GM18861 (cell line): ENCODE measurements around the gene MACROH2A2.
A peak's percentile ranks its signal among the peaks of the same experiment; 100 is the strongest.

Source experiments
- ATAC-seq: cut with Tn5 transposase; IDR thresholded peaks from one replicate; pipeline ENCODE4 v1.9.1; 2021; ENCODE audit not compliant: unreplicated experiment

Gene MACROH2A2

DNA sequence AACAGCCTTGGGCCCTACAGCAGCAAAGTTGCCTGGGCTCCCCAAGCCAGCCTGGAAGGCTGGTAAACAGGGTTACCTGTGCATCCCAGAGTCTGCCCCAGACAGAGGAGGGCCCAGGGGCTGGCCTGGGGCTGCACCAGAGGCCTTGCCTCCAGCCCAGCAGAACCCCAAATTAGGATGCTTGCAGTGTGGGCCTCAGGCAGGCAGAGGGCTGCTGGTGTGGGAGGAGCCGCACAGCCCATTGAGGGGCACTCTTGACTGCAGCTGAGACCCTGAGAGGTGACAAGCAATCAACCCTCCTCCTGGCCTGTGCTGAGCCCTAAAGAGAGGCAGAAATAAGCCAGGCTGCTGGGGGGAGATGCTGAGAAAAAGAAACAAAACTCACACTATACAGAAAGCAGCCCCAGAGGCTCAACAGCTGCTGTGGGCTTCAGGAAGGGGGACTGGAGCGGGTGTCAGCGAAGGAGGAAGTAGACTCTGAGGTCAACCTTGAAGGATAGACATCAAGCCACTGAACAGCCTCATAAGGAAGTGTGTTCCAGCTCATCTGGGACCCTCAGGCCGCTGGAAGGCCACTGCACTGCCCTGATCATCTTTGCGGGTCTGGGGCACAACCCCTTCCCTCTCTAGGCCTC lies 73.4 kb downstream of the MACROH2A2 start:
- ATAC-seq: no peak

DNA sequence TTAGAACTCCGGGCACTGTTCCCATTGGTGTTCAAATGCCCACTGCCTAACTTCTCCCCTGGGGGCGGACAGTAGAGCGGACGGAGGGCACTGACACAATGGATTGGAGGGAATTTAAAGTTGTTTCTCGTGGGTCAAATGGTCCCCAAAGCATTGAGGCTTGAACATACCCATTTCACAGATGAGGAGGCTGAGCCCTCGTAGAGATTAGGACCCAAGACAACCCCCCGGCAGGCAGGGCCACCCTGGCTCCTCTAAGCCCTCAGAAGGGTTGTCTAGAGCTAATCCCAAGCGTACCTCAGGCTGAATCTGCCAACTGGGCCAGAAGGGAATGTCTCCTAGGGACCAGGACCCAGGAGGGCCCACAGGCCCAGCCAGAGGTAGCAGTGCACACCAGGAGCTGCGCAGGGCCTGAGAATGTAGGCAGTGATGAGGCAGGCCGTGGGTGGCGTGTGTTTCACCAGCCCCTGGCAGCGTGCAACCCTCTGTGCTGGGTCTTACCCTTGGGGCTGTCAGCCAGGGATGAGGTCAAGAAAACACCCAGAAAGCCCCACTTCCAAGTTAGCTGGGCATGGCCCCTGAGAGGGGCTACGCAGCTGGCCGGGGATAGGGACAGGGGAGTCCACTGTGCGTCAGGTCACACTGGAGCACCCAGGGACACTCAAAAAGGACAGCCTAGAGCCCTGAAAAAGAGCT lies 74.2 kb downstream of the MACROH2A2 start:
- ATAC-seq: no peak

DNA sequence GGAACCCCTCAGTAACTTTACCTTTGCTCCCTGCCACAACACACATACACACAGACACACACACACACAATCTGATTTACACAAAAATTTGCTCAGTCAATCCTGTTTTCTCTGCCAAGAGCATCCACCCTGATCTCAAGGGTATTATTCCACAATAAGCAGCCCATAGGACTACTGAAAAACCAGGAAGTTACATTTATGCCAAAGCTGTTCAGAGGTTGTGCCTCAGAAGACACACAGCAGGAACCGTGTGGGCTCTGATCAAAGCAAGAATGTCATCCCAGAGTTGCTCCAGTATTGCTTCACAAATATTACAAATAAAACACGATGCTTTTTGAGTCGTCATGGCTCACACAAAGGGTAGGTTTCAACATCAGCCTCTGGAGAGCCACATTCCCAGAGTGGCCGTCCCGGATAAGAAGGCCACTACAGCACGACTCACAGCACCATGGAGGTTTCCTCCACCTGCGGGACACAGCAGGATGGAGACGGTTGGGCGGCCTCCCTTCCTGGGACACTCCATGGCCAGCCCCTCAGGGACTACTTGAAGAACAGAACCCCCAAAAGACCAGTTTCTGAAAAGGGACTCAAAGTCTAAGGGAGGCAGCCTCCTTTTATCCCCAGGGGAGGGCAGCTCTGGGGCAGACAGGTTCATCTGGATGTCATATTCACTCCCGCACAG lies 78.4 kb downstream of the MACROH2A2 start:
- no peak for ATAC-seq

DNA sequence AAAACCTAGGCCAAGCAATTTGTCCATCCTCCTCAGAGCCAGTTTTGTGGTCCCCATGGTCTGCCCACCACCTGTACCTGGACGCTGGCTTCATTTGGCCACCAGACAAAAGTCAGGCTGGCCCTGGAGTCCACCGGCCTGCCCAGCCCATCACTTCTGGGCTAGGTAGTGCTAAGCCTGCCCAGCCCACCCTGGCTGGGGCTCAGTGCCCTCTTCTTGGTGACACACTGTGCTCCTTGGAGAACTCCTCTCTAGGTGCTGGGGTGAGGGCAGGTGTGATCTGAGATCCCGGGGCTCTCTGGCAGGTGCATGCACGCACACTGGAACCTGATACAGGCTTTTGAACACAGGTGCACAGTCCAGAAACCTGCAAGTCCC lies 78.9 kb downstream of the MACROH2A2 start:
- ATAC-seq: no peak

DNA sequence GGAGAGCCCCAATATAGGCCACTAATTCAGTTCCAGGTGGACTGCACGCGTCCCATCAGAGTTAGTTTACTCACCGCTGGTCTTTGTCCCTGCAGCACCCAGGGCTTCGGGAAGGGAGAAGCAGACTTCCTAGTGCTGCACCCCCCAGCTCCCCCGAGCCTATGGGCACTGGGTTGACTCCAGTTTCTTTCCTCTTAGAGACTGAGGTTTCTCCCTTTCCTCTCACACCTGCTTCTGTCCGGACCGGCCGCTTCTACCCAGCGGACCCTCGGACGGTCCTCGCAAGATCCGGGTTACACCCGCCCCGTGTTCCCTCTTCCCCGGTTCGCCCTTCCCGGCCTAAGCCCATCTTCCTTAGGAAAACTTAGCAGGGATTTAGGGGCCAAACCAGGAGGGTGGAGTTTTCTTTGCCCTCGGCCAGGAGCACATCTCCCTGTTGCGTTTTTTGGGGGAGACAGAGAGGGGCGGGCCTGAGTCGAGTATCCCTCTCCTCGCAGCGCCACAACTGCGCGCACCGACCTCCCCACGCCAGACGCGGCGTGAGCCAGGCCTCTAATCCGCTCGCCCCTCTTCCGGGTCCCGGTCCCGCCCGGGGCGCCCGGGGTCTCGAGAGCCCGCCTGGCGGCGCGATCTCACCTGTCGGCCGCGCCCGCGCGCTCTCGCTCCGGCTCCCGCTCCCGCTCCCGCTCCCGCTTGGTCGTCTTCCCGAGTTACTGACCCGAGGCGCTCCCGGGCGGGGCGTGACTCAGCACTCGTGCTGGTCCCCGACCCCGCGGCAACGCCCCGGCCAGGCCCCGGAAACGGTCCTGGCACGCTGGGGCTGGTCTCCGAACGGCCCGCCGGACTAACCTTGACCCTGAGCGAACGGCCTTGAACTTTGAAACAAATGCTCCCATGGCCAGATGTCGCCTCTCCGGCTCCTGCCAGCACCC lies 79.7 kb downstream of the MACROH2A2 start, which contains the start of gene AIFM2:
Gene AIFM2, minus strand, starts transcription at position 728 of the 932 bp plus-strand sequence. CDS start 8,741 bp downstream, outside the sequence.
- peak; percentile 70 for ATAC-seq

DNA sequence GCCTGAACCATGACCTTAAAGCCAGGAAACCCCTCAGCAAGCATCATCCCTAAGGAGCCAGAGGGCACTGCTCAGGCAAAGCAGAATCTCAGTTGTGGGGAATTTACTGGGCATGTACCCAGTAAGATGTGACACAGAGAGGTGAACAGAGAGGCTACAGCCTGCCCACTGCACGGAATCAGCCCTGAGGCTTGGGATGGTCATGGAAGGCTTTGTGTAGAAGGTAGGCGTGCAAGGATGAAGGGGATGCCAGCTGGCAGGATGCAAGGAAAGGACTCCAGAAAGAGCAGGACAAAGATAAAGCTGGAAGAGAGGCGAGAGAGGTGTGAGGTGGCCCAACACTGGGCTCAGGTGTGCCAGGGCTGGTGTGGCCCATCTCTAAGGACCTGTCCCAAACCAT lies 82.4 kb downstream of the MACROH2A2 start:
- ATAC-seq: no peak

DNA sequence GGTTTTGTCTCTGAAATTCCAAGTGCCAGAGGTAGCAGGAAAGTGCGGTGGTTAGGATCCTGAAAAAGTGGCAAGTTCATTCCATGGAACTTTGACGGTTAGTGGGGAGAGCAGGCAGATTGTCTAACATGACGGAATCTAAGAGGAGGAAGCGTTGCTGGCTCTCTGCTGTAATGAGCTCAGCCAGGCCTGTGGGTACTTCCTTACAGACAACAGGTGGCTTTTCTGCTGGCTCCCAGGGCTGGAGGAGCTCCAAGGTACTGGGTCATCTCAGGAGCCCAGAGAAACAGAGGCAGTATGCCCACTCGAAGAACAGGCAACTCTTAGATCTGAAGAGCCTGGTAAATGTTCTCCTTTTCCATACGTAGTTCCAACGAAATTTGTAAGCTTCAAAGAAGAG lies 83.0 kb downstream of the MACROH2A2 start:
- ATAC-seq: no peak

DNA sequence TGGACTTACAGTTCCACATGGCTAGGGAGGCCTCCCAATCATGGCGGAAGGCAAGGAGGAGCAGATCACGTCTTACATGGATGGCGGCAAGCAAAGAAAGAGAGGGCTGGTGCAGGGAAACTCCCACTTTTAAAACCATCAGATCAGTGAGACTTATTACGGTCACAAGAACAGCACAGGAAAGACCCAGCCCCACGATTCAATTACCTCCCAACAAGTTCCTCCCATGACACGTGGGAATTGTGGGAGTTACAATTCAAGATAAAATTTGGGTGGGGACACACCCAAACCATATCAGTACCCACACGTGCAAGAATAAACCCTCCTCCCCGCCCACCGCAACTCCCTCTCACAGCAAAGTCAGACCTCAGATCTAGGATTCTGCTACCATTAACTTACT lies 84.5 kb downstream of the MACROH2A2 start:
- no peak for ATAC-seq

DNA sequence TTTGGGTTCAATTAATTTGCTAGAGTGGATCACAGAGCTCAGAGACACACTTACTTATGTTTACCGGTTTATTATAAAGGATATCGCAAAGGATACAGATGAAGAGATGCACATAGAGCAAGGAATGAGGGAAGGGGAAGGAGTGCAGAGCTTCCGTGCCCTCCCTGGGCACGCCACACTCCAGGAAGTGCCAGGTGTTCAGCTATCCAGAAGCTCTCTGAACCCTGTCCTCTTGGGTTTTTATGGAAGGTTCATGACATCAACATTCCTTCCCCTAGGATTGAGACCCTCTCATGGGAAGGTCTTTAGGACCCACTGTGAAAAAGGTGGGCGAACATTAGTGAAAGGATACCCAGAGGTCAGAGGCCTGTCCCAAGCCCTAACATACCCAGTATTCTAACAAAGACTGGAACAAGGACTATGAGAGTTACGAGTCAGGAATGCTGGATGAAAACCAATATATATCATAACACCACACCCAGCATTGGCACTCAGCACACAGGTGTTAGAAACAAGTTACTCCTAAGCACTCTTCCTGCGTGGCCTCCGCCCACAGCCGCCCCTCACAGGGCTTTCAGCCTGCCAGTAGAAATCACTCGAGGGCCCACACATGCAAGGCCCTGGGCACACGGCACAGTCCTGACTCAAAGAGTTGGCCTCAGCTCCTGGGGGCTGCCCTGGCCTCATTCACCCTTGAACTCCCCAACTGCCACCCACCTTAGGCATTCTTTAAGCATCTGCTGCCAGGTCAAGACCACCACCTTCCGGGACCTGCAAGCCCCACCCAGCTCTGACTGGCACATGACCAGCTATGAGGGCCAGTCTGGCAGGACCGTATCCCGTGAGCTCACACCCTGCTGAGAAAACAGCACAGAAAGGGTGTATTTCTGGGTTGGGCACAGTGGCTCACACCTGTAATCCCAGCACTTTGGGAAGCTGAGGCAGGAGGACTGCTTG lies 85.6 kb downstream of the MACROH2A2 start:
- no peak for ATAC-seq

DNA sequence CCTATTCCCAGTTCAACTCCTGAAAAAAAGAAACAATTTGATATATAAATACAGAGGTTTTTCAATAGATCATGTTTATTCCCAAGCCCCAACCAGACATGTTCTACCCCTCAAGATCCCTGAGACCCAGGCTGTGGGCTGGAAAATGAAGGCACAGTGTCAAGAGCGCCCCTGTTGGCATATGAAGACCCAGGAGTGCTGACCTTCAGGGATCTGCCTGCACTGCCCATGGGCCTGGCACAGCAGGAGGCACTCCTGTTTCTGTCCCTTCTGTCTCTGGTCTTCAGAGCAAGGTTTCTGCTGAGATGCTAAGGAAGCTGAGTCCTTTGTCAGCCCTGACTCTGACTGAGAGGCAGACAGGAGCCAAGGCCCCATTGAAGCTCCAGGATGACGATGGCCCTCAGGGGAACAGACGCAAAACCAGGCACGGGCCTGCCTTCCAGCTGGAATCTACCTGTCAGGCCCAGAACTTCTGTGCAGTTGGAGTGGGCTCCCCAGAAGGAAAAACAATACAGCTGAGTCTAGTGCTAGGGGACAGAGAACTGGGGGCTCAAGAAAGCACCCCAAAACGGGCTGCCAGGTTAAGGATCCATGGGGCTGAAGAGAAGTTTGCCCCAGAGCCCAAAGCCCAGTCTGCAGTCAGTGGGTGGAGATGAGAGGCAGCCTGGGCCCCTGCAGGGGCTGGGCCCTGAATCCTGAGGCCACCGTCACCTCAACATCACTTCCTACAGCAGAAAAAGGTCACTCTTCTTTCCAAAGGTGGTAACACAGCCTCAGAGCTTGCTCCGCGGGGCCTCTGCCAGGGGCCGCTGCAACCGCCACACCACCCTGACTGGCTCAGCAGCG lies 86.7 kb downstream of the MACROH2A2 start:
- no peak for ATAC-seq

DNA sequence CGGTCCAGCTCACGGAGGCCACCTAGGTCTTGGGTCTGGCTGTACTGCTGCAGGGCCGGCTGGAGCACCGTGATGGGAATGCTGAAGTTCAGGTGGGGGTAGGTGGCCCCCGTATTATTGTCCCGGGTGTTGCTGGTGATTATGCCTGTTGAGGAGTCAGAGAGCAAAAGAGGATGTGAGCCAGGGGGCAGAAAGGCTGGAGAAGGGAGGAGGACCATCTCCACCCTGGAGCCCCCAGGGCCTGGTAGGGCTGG lies 87.3 kb downstream of the MACROH2A2 start:
- no peak for ATAC-seq

DNA sequence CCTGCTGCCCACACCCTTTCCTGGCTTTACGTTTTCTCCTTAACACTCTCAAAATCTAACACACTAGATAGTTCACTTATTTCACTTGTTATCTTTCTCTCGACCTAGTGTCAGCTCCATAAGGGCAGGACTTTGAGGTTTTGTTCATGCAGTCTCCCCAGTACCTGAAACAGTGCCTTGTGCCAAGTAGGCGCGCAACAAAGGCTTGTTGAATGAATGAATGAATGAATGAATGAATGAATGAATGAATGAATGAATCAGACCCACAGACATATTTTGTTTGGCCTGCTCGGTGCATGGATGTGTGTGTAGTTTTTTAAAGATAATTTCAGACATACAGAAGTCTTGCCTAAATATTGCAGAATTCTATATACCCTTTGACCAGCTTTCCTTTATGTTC lies 87.7 kb downstream of the MACROH2A2 start:
- ATAC-seq: no peak

DNA sequence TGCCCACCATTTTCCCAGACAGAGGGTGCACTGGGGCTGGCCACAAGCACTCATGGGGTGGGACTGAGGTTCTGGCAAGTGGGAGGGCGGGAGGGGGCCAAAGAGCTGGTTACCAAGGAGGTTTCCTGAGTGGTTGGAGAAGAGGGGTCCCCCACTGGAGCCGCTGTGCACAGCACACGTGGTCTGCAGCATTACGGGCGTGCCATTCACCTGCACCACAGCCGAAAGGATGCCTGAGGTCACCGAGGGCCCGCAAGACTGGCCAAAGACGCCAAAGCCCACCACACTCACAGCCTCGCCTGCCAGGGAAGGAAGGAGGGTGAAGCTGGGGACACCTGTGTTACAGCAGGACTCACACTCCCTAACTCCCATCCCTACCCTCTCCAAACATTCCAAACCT lies 89.9 kb downstream of the MACROH2A2 start:
- ATAC-seq: no peak

DNA sequence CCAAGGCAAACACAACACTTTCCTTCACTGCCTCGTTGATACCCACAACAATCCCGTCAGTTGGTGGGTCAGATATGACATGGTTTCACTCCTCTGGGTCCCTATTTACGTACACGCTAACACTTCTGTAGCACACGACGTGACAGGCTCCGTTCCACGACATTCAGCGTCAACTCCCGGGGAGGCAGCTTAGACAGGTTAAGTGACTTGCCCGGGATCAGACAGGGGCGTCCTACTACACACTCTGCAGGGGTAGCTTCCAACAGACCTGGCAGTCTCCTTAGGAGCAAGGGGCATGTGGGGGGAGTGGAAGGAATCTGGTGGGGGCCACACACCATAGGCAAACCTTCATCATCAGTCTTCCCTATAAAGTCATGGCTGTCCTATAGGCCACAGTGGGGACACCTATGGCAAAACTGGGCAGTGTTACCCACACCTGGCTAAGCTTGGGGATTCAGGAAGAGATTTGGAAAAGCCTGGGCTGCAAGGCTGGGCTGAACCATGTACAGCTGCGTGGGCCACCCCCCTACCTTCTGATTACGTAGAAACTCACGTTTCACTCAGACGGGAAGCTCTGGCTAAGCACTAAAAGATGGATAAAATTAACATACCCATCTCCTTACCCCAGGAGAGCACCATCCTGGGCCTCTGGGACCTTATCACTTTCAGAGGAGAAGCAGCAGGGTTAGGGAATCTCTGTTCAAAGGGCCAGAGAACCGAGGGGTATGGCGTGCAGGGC lies 91.9 kb downstream of the MACROH2A2 start:
- no peak for ATAC-seq

DNA sequence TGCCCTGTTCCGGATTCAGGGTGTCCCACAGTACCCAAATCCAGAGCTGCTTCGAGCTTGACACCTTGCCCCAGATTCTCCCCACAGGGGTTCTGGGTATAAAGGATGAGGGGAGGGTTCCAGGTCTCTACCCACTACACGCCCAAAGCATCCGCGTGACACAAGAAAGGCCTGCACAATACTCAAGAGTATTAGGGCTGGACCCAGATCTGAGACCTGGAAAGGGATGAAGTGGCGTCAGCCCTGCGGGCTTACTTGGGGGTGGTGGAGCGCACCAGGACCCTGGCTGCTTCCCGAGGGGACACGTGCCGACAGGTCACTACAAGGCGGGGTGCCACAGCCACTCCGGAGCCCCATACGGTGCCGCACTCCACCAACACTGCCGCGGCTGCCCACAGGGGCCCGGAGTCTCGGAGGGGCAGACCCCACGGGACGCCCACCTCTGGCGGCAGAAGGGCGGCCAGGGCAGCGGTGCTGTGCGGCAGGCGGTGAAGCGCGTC lies 92.6 kb downstream of the MACROH2A2 start:
- peak; percentile 8 for ATAC-seq

DNA sequence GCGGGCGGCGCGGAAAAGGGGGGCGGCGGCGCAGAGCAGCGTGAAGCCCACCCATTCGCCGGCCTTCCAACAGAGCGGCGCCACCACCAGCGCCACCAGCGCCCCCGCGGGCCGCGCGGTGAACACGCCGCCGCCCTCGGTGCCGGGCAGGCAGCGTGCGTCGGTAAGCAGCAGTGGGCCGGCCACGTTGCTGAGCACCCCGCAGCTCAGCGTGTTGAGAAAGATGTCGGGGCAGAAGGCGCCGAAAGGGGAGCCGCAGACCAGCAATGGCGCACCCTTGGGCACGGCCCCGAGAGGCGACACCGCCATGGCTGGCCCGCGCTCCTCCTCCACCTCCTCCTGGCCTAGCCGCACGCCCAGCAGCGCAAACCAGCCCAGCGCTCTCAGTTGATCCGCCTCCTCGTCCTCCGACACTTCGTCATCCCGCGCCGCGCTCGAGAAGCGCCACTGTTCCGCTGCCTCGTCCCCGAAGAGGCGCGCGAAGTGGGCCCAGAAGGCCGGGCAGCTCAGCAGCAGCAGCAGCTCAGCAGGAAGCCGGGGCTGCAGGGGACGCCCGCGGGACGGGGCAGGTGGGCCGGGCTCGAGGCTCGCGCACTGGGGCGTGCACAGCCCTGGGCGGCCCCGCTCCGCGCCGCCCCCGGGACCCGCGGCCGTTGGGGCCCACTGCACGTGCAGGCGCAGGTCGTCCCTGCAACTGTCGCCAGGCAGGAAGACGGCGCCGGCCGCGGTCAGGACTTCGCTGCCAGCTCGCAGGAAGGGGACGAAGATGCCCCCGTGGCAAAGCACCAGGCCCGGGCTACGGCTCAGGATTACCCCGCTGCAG lies 93.2 kb downstream of the MACROH2A2 start:
- ATAC-seq: peak; percentile 38

DNA sequence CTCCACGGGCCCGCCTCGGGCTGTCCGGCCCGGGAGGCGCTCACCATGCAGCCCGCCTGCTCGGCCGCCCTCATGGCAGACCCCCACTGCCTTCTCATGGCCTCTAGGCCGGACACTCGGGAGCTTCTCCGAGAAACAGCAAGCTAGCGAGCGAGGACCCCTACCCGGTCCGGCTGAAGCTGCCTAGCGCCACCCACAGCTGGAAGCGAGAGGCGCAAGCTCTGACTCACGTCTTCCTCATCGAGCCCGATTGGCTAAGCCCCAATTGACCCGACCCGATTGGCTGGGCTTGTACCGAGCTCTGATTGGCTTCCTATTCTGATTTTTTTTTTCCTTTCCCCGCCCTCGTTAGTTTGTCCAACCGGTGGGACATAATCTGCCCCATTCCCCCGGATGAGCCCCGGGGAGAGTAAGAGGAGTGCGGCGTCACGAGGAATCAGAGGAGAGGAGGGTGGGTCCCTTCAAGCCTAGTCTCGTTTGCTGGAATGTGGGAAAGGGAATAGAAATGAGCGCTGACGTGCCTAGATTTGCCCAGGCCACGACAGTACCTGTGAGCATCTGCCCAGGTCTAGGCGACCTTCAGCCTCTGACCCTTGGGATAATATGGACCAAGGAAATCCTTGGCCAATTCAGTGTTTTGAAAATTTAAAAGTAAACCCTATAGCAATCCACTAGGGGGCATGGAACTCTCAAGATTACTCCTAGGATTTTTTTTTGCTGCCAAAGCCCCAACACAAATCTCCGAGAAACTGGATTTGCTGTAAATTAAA lies 94.0 kb downstream of the MACROH2A2 start, which contains the start of gene TYSND1:
Gene TYSND1, minus strand, starts transcription at position 212 of the 770 bp plus-strand sequence. Its CDS starts 114 bp downstream, at position 98.
- peak; percentile 92 for ATAC-seq
